ENCODE data around the gene MAEA. TPM values are rescaled to one million over a fixed set of nuclear protein-coding genes. Genes with fewer than 3 reads are reported as not detected.

Gene MAEA
- total and polyA plus RNA-seq, 9 of the 15 experiments (the other 6 are each of a cell fraction or from before 2014, with no cell fraction given) = 2.1 to 86.5 (median 45.0) TPM

- TF ChIP-seq, protein P1, sequence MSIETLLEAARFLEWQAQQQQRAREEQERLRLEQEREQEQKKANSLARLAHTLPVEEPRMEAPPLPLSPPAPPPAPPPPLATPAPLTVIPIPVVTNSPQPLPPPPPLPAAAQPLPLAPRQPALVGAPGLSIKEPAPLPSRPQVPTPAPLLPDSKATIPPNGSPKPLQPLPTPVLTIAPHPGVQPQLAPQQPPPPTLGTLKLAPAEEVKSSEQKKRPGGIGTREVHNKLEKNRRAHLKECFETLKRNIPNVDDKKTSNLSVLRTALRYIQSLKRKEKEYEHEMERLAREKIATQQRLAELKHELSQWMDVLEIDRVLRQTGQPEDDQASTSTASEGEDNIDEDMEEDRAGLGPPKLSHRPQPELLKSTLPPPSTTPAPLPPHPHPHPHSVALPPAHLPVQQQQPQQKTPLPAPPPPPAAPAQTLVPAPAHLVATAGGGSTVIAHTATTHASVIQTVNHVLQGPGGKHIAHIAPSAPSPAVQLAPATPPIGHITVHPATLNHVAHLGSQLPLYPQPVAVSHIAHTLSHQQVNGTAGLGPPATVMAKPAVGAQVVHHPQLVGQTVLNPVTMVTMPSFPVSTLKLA (conservative IDR thresholded peaks at IDR 0.05) = no peak
- TF ChIP-seq ZBTB43 (CRISPR knock-in tag; IDR thresholded peaks at IDR 0.05) (no peak), PHF21A (IDR thresholded peaks at IDR 0.05; ENCODE audit: borderline replicate concordance, low read depth) (no peak)
These were observed 31.2 kb upstream of the MAEA start (continued) for GRCh38 chr4:1258457-1258856.

GRCh38 chr4:1259966-1260365 lies 29.7 kb upstream of the MAEA start:
- H3K4me2 ChIP-seq (ENCODE audit: insufficient read depth, low read length) = no peak overlapping the region
- BruUV-seq (replicated peaks) = no TSS peak
- H3K9ac ChIP-seq (ENCODE audit: insufficient read depth in 1 of 2, low read depth in 2 of 2, low read length in 2 of 2) = no peak overlapping the region
- no peak overlapping the region for H3K4me3 ChIP-seq
- H2AFZ ChIP-seq (ENCODE audit: low read depth, low read length) = no peak overlapping the region
- H4K20me1 ChIP-seq (replicated peaks; ENCODE audit: control insufficient read depth, insufficient read depth, low read length) = no peaks in the 10 kb centered on the region
- DNase-seq (ENCODE audit: extremely low read depth in 1 of 4, low spot score in 3 of 4) (no peak), ATAC-seq (no peak), FAIRE-seq (peak; percentile 15)
- H3K4me1 ChIP-seq (replicated peaks in 1 of 2; ENCODE audit: control insufficient read depth in 2 of 2, insufficient read depth in 2 of 2, low read length in 2 of 2) = peaks cover 0 to 4% of the 10 kb centered on the region in 2 experiments; a peak in 2 of 5 replicates
- H3K27me3 ChIP-seq (ENCODE audit: control insufficient read depth in 2 of 2, insufficient read depth in 2 of 2, low read length in 2 of 2) = peaks cover 27 to 39% of the 10 kb centered on the region in 2 experiments
- POLR2A ChIA-PET = interaction anchor here (2.7 kb wide), 1 partner anchor 9 kb away, joined by 13 read pairs; no protein-coding TSS in a partner anchor
- intact Hi-C loops (cut with micrococcal nuclease) (no loop called here), in situ Hi-C loops (cut with MboI) (no loop called here)
- CTCF ChIA-PET (ENCODE audit: low intra/inter-chr PET ratio) = no interaction called here
- H3K36me3 ChIP-seq (ENCODE audit: control insufficient read depth, insufficient read depth, low read length) = no peaks in the 10 kb centered on the region
- H3K79me2 ChIP-seq (ENCODE audit: control insufficient read depth, insufficient read depth, low read length) = no peaks in the 10 kb centered on the region
- WGBS (ENCODE audit: insufficient coverage, low coverage, missing lambda C conversion rate) = 0% methylated on average over 4 of the region's 4 CpGs
- TF ChIP-seq ZNF318 (IDR thresholded peaks at IDR 0.05; ENCODE audit: borderline replicate concordance in 1 of 2, low read depth in 1 of 2) (no peak), TRIM24 (IDR thresholded peaks at IDR 0.05) (no peak), MEF2A (IDR thresholded peaks at IDR 0.05; ENCODE audit: control insufficient read depth, low read depth, low read length) (no peak), CBX8 (IDR thresholded peaks at IDR 0.05; ENCODE audit: borderline replicate concordance, extremely low read depth, low read depth, low read length, poor library complexity, severe bottlenecking) (peak; percentile 90), ZNF707 (CRISPR knock-in tag; conservative IDR thresholded peaks at IDR 0.05) (no peak), SMARCE1 (IDR thresholded peaks at IDR 0.05) (no peak)
- H3K27ac ChIP-seq (ENCODE audit: extremely low read depth, low read depth, low read length) = no peak overlapping the region
- no peaks in the 10 kb centered on the region for H3K9me1 ChIP-seq (ENCODE audit: control insufficient read depth, insufficient read depth, low read length)
- H3K9me3 ChIP-seq (replicated peaks; ENCODE audit: control insufficient read depth, insufficient read depth, low read depth, low read length) = no peaks in the 10 kb centered on the region; the same call in 1 of the 2 replicates
